ENCODE measurements around the gene IRF2BP2.

IRF2BP2 gene

DNA sequence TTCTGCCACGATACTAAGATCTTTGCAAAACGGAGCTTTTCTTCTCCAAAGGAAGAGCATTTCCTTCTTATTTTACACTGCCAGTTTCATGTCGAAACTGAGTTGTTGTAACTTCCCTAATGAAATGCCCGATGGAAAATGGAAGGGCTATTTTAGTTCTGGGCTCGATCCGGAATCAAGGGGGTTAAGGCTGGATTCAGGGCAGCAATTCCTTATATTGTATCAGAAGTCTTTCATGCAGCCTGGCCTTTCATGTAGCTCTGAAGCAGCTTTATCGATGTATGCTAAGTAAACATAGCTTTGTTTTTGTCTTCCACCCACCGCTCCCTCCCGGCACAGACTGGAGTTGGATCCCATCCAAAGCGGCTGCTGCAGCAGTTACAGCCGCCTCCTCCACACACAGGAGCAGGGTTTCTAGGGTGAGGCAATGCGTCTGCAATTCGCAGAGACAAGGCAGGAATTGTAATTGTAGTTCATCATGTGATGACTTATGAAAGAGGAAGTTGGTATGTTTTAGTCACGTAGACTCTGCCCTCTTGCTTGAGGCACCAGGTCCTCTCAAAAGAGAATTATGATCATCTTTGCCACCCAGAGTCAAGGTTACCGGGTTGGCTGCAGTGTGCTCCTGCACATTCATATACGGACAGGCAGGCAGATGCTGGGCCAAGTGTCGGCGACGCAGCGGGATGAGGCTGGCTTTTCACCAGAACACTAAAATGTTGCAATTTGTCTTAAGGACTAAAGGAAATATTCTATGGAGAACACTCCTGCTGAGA, 2.6 kb upstream of the IRF2BP2 start:
- DNase-seq = peak; percentile 83 to 99 (median 92)

DNA sequence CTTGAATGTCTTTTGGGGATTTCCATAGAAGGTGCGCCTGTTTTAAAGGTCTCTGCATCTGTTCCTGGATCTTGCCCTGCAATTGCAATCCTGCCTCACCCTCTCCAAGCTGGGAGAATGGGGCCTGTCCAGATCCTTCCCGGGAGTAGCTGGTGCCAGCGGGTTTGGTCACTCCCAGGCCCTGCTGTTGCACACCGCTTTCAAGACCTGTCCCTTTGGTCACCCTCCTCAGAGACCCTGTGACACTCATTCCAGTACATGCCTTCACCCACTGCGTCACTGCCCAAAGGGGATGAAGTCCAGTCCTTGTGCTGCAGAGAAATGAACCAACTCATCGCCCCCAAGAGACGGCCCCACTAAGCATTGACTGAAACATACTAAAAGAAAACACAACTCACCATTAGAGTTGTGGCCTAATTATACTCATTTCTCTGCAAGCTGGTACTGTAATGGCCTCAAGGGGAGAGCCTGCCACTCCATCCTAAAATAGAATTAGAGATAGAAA, 1.9 kb upstream of the IRF2BP2 start:
- peak in 2 of 3 experiments; percentile 59 to 78 for DNase-seq

DNA sequence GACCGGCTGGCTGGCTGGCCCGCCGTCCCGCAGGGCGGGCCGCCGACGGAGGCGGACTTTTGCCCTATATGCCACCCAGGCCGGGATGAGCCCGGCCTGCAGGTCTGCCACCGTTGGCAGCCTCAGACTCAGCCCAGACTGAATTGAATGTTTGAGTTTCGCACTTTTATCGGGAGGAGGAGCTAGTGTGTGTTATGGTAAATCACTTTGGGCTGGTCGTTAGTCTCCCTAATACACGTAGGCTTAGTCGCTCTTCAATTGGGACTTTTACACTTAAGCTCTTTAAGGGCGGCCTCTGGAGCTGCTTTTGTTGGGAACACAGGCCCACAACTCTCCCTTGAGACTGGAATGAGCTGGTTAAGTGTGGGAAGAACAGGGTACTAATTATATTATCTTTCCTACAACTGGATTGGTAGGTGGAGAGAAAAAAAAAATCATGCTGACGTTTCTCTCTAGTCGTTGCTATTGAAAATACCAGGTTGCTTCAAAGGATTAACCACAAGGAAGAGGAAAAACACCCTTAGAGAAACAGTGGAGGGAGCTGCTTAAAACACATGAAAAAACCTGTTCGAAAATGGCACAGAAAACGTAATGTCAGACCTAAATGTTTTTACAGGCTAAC, 1.4 kb upstream of the IRF2BP2 start:
- DNase-seq = peak; percentile 78 to 96 (median 95)

DNA sequence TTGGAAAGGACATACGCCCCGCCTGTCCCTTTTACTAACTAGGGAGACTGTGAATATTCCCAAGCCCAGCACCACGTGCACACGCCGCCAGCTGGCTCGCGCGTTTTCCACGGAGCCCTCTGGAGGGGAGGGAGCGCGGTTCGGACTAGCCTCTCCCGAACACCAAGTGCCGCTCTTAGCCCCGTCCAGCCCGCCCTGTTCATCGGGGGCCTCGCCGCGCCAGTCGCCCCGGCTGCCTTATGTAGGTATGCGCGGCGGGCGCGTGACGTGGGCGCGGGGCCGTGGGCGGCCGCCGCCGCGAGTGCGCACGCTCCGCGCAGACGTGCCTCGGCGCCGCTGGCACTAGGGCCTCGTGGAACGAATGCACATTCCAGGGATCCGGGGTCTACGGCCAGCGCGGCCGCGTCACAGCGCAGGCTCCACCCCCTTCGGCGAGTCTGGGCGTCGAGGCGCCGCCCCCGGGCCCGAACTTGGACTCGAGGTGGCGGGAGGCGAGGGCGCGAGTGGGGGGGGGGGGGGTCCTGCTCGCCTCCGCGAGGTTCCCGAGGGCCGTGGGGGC, 767 bp upstream of the IRF2BP2 start:
- DNase-seq = peak; percentile 78 to 98 (median 96)

DNA sequence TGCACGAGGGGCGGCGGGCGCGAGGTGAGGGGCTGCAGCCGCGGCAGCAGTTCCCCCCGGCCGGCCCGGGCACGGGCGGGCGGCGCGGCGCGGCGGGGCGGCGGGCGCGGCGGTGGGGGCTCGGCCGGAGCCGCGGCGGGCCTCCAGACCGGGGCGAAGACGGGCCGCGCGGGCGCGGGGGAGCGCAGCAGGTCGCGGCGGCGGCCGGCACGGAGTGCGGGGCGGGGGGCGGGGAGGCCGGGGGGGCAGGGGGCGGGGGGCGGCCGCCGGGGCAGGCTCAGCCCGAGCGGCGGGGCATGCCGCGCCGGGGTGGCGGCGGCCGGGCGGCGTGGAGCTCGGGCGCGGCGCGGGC, 311 bp downstream of the IRF2BP2 start:
- DNase-seq = no peak

DNA sequence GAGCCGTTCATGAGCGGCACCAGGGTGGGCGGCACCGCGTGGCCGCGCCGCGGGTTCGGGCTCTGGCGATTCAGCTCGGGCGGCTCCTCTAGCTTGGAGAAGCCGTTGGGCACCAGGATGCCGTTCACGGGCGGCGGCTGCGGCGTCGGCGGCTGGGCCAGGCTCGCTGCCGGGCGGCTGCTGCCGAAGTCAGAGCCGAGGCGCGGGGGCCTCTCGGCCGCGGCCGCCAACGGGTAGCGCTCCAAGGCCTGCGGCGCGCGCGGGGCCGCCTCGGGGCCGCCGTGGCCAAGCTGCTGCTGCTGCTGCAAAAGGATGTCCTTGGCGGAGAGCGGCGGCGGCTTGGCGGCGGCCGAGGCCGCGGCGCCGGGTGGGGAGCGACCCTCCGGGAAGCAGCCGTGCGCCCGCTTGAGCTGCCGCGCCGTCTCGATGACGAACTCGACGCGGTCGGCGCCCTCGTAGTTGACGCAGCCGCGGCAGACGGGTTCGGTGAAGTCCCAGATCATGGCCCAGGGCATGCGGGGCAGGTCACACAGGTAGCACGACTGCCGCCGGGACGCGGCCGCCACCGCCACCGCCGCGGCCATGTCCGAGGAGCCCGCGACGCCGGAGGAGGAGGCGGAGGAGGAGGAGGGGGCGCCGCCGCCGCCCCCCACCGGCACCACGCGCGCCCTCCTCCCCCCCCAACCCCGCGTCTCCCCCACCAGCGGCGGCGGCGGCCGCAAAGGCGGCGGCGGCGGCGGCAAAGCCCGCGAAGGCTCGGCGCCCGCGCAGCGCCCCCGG, 877 bp downstream of the IRF2BP2 start:
- peak; percentile 21 to 78 (median 67) for DNase-seq

DNA sequence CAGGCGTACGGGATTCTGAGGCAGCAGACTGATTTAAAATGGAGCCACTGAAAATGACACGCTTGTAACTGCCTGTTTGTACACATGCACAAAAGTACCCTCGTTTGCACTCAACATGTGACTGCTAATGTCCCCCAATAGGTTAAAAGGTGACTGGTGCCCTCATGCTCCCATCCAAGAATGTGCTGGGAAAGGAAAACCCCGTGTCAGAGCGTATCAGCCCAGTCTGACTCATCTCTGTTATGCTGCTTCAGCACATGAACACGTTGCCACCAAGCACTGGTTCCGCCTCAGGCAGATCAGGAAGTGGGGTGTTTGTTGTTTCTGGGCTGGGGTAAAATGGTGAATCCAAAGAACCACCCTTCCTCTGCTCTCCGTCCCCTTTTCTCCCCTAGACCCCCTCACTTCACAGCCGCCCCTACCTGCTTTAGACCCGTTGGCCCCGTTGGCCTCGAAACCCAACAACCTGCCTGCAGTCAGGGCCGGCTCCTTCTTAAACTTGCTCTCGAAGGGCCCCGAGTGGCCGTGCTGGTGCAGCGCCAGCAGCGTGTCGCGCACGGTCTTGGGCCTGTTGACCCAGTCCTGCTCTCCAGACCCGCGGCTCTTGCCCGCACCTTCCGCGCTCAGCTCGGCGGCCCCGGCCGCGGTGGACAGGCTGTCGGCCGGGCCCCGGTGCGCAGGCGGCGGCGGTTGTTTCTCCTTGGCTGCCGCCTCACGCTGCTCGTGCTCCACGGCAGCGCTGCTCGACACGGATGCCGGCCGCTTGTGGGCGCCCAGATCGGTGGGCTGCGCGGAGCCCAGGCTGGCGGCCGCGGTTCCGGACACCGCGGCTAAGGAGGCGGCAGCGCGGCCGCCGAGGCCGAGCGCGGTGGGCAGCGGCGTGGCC, 1.7 kb downstream of the IRF2BP2 start:
- DNase-seq = peak; percentile 20 to 83 (median 76)

DNA sequence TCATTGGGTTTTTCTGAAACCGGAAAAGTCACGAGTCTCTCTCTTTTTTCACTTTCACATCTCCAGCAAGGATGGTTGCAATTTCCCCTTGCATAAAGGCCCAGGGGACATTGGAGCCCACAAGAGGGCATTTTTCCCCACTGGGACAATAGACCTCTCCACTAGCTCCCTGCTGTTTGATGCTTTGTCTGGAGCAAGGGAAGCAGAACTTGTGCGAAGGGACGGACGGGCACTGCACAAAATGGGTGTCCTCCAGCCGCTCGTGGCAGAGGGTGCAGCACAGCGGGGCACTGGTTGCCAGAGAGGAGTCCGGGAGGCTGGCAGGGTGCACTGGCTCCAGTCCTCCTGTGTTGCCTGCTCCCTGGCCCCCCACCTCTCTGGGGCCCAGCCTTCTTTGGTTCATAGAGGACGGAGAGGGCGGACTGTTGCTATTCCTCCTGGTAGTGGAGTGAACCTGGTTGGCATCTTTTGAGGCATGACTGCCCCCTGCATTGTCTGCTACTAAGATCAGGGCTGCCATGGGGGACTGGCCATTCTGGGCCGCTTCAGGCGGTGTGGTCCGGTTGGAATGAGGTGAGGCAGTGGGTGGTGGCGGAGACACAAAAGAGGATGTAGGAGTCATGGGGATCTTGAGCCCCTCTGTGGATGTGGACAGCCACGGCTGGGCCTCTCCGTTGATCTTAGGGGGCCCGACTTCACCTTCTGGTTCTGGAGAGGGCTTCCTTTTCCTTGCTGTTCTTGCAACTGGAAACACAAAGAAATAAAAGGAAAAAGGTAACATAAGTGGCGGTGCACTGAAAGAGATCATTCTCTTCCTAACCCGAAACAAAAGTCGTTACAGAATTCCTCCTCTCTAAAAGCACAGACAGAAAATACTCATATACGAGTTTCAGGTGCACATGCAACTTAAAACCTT, 2.6 kb downstream of the IRF2BP2 start:
- DNase-seq = peak; percentile 58 to 94 (median 80)

DNA sequence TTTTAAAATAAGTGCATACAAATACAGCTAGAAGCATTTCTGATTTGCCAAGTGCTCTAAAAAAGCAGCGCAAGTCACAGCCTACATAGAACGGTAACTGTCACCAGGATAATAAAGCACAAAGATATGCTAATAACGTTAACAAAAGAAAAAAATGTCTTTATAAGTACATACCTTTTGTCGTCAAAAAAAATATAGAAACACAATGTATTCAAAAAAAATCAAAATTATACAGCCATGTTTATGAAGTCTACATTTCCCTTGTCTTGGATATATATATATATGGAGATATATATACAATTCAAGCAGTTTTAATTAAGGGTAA, 3.2 kb downstream of the IRF2BP2 start:
- no peak for DNase-seq

DNA sequence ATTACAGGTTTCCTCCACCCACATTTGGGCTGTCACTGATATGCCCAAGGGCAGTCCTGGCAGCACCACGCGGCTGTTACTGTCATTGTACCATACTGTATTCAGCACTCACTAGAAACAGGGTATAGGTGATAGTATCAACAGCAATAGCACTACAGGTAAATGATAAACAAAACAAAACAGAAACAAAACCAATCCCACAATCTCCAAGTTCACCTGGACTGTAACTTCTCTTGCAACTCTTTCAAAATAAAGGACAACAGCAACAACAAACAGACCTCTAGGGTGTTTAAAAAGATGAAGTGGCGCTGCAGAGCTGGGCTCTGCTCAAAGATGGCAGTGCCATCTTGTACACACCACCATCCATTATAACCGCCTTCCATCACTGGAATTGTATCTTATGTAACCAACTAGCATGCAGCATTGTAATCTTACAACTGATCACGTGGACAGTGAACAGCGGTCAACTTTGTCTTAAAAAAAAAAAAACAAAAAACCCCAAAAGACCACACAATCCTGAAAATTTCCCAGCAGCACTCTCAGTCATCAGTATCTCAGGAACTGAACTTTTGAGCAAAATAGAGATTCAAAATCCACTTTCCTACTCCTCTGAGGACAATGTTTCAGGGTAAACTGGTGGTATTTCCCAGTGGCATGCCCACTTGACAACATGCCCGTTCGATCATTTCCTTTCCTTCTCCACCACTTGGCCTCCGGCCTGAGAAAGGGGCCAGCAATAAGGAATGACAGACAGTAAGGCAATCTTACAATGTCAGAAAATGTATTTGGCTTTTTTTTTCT, 3.8 kb downstream of the IRF2BP2 start:
- DNase-seq = peak; percentile 15 to 83 (median 69)

DNA sequence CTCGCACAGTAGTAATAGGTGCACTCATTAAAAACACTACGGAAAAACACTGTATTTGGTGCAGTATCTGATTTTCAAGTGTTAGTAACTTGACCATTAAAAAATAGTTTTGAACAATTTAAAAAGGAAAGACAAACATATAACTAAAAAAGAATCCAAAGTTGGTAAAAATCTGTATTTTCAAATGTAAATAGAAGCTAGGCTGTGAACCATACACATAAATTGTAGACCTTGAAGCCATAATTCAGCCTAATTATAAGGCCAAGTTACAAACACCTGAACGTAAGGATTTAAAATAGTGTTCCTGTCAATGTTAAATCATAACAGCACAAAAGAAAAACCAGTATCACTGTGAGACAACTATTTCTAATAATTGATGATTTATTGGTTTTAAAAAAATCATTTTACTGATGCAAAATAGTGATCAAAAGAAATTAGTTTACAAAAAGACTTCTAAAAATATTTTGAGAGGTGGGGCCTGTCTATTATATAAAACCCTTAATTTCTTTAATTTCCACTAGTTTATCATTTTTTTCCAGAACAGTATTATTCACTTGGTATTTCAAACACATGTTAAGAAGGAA, 4.5 kb downstream of the IRF2BP2 start:
- DNase-seq = peak in 1 of 3 experiments; percentile 67

DNA sequence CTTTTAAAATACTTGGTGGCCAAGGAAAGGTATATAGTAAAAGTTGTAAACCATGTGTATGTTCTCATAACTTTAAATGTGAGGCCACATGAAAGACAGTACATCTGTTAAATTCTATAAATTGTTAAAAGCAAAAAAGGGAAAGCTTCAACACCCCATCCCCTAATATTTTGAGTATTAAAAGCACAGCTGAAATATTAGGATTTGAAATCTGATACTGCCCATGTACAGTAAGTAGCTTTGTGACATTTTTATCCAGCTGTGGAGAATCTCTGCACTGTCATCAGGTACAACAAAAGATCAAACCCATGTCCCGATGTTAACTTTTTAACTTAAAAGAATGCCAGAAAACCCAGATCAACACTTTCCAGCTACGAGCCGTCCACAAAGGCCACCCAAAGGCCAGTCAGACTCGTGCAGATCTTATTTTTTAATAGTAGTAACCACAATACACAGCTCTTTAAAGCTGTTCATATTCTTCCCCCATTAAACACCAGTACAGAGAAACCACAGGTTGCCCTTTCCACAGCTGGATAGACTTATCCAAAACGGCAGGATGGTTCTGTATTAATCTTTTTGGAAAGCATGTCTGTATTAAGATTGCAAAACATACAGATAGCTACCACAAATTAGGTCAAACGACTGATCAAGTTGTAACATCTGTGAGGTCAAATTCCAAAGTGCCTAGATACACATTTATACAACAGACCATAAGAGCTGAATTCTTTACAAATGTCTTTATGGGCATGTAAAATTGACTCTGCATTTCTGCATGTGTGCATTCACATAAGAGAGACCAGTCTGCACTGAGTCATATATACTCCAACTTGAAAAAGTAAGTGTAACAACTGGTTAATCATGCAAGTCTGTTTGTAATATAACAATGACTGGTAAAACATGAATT, 5.2 kb downstream of the IRF2BP2 start:
- peak in 1 of 3 experiments; percentile 61 for DNase-seq

DNA sequence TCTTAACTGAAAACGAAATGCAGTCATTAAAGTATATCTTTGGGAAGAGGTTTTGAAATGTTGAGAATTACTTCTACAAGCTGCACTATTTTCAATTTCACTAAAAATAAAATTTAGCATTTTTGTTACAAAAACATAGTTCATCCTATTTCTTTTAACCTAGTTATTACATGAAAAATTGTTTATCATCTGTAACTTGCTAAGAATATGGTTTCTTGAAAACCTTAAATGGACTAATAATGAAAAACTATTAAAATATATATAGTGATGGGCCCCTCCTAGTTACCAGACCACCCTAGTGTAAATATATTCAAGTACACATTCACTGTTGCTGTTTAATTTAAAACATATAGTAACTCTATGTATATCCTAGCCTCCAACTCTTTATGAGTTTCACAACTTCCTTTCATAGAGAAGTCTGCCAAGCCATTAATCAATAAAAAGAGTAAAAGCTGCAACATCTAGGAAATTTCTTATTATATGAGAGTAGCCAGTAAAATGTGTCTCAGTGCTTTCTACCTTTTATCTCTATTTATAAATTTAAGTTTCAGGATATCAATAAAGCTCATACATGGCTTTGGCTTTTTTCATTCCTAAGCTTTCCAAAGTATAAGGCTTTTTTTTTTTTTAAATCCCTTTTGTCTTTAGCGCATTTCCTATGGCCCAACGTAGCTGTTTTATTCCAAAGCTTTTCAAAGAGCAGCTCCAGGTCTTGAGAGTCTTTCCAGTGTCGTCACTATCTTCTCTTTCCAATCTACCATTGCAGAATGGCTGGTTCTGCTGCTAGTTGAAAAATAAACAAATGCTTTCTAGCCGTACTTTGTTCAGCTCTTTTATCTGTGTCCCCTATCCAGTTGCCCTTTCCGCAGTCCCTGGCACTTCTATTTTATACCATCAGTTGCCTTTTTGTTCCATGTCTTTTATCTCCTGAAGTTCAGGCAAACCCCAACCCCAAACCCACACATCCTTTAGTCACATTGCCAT, 6.5 kb downstream of the IRF2BP2 start:
- peak; percentile 11 to 46 (median 13) for DNase-seq

DNA sequence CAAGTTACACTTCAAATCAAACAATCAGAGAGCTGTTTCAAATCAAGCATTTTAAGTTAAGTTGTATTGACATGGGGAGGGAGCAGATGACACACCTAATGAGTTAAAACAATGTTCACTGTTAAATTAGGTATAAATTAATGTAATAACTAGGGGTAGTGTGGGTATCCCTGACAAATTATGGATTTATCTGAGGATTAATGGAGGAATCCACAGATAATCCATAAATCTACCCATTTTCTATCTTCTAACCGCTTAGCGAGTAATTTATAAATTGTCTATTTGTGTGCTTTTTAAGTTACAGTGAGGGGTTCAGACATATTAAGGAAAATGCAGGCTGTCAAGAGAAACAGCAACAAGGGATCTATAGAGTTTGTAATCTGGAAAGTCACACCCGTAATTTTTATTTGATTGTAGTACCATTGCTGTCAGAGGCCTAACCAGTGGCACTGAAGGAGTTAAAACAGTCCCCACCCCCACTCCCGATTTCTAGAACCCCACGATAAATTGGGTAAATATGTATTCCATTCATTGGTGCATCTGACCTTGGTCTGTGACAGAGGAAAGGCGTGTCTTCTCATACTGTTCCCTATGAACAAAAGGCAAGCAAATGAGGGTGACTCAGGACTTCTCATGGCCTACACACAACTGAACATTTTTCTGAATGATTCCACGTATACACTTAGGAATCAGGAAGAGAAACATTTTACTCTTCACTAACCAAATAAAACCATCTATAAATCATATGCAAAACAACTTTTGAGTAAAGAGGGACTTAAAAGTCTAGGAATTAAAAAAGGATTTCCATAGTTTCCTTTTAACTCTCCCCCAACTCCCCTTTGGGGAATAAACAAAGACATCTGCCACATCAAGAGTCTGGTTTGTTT, 7.4 kb downstream of the IRF2BP2 start:
- DNase-seq = peak in 2 of 3 experiments; percentile 45 to 76

DNA sequence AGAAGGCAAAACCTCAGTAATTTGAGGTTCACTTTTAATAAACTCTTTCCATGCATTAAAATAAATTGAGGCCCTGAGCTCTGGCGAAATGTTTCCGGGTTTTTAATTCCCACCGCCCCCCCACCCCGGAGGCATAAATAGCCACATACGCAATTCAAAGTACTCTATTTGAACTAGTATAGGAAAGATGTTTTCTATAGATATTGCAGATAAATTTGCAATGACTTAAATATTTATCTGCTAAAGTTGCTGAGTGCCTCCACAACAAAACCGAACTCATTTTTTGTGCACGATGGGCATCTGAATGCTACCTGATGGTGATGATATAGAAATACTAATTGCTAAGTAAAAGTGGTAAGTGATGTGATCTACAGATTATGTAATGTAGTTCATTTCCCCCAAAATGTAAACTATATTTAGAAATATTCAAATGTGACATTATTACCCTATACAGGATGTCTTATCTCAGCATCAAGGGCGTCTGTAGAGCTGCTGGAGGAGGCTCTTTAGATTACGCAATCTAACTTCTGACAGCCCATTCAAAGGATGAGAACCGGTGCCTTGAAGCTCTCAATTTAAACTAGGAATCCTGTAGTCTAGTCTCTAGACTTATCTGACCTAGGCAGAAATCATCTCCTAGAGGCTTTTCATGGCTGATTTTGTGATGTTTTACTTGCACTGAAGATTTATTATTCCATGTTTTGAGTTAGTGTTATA, 8.5 kb downstream of the IRF2BP2 start:
- DNase-seq = peak in 1 of 3 experiments; percentile 16

All from NCI-H1417 (cell line).